ENCODE data around the gene RELN. TPM values are rescaled to one million over a fixed set of nuclear protein-coding genes. Genes with fewer than 3 reads are reported as not detected.

The RELN gene
- total and polyA plus RNA-seq, 9 of the 15 experiments (the other 6 are each of a cell fraction or from before 2014, with no cell fraction given) = 12.9 to 43.2 (median 18.1) TPM

GRCh38 chr7:103811290-103811689 is 178.2 kb downstream of the RELN start:
- Histone ChIP-seq H3K4me1 (replicated peaks in 1 of 2; ENCODE audit: control insufficient read depth in 2 of 2, insufficient read depth in 2 of 2, low read length in 2 of 2) (peaks cover 16 to 22% of the 10 kb centered on the region in 2 experiments; a peak in 4 of 5 replicates), H3K9me3 (replicated peaks; ENCODE audit: control insufficient read depth, insufficient read depth, low read depth, low read length) (no peaks in the 10 kb centered on the region), H3K9ac (ENCODE audit: insufficient read depth in 1 of 2, low read depth in 2 of 2, low read length in 2 of 2) (no peak overlapping the region), H3K4me2 (ENCODE audit: insufficient read depth, low read length) (no peak overlapping the region), H3K4me3 (no peak overlapping the region), H4K20me1 (replicated peaks; ENCODE audit: control insufficient read depth, insufficient read depth, low read length) (no peaks in the 10 kb centered on the region), H3K79me2 (ENCODE audit: control insufficient read depth, insufficient read depth, low read length) (no peaks in the 10 kb centered on the region), H3K36me3 (ENCODE audit: control insufficient read depth, insufficient read depth, low read length) (no peaks in the 10 kb centered on the region), H3K9me1 (ENCODE audit: control insufficient read depth, insufficient read depth, low read length) (no peaks in the 10 kb centered on the region), H3K27ac (ENCODE audit: extremely low read depth, low read depth, low read length) (no peak overlapping the region), H3K27me3 (ENCODE audit: control insufficient read depth in 2 of 2, insufficient read depth in 2 of 2, low read length in 2 of 2) (no peaks in the 10 kb centered on the region), H2AFZ (ENCODE audit: low read depth, low read length) (no peak overlapping the region)
- in situ Hi-C loops (cut with MboI) (no loop called here), intact Hi-C loops (cut with micrococcal nuclease) (no loop called here)
- 37% methylated on average over 5 of the region's 5 CpGs for WGBS (ENCODE audit: insufficient coverage, low coverage, missing lambda C conversion rate)
- ChIA-PET CTCF (ENCODE audit: low intra/inter-chr PET ratio) (no interaction called here), POLR2A (interaction anchor here (0.7 kb wide), 1 partner anchor 294 kb away, joined by 3 read pairs; no protein-coding TSS in a partner anchor)
- TF ChIP-seq RAD51 (IDR thresholded peaks at IDR 0.05; ENCODE audit: borderline replicate concordance, low read depth) (no peak), STAT5B (CRISPR knock-in tag; IDR thresholded peaks at IDR 0.05) (no peak), HNRNPK (IDR thresholded peaks at IDR 0.05; ENCODE audit: low read depth, low read length, poor library complexity, severe bottlenecking) (no peak), MEIS2 (IDR thresholded peaks at IDR 0.05; ENCODE audit: partially characterized antibody) (peak; percentile 20), TAF15 (IDR thresholded peaks at IDR 0.05; ENCODE audit: low read depth, low read length) (no peak), EZH2 (IDR thresholded peaks at IDR 0.05; ENCODE audit: borderline replicate concordance, low read depth, low read length) (no peak), TCF3 (CRISPR knock-in tag; IDR thresholded peaks at IDR 0.05) (no peak), ZFP36 (IDR thresholded peaks at IDR 0.05; ENCODE audit: low read depth, low read length, partially characterized antibody) (no peak), BHLHE40 (IDR thresholded peaks at IDR 0.05; ENCODE audit: low read length) (no peak), STAT5A (IDR thresholded peaks at IDR 0.05; ENCODE audit: borderline replicate concordance, low read length) (no peak), NFYB (IDR thresholded peaks at IDR 0.05; ENCODE audit: extremely low read depth, insufficient read length) (no peak), ATF7 (IDR thresholded peaks at IDR 0.05) (no peak), ZNF143 (CRISPR knock-in tag; IDR thresholded peaks at IDR 0.05) (no peak), RFX1 (IDR thresholded peaks at IDR 0.05) (no peak)
- TF ChIP-seq, protein P1, sequence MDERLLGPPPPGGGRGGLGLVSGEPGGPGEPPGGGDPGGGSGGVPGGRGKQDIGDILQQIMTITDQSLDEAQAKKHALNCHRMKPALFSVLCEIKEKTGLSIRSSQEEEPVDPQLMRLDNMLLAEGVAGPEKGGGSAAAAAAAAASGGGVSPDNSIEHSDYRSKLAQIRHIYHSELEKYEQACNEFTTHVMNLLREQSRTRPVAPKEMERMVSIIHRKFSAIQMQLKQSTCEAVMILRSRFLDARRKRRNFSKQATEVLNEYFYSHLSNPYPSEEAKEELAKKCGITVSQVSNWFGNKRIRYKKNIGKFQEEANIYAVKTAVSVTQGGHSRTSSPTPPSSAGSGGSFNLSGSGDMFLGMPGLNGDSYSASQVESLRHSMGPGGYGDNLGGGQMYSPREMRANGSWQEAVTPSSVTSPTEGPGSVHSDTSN (CRISPR knock-in tag; IDR thresholded peaks at IDR 0.05; ENCODE audit: low read depth) = no peak
- TF ChIP-seq, protein P1 (tag; conservative IDR thresholded peaks at IDR 0.05; ENCODE audit: low read depth) = 0 out of 2 replicates have a peak, but pooled peaks have one; percentile 22
- DNase-seq (ENCODE audit: extremely low read depth in 1 of 4, low spot score in 3 of 4) (no peak), ATAC-seq (no peak), FAIRE-seq (no peak)
- BruUV-seq (replicated peaks) = no TSS peak
